DMS153 (cell line): ENCODE data around the gene ARRB2.
"Not testable (repeated sequence)": the region's sequence is repeated elsewhere in the genome, so short reads cannot be mapped to it uniquely, and the experiment has no call there.

Source experiments
- DNase-seq: peaks from one replicate; lab custom pipeline; 2025; lab: John Stamatoyannopoulos, UW

Gene ARRB2

DNA sequence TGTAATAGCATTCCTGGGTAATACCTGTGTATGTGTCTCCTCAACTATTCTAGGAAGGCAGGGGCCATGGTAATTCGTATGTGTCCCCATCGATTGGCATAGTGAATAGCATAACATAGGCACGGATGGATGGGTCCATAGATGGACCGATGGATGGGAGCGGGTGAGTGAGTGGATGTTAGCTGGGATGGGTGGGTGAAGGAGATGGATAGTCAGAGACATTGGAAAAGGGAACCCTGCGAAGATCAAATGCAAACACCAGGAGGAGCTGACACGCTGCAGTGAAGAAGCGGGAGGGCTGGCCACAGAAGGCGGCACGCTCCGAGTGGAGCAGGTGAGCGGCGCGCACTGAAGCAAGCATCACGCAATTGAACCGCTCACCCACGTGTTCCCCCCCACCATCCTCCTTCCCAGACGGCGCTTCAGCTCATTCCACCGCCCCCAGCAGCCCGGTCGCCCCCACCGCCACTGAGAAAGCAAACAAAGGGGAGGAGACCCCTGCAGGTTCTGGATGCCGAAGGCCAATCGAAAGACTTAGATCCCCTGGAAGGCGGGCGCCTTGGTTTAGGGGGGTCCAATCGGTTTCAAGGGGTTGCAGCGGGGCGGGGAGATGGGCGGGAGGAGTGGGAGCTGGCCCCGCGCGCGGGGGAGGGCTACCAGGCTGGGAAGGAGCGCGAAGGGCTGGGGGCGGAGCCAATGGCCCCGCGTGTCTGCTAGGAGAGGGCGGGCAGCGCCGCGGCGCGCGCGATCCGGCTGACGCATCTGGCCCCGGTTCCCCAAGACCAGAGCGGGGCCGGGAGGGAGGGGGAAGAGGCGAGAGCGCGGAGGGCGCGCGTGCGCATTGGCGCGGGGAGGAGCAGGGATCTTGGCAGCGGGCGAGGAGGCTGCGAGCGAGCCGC lies at the start of gene ARRB2:
ARRB2 (plus strand) TSS at position 839 of the 899 bp plus-strand sequence. CDS start 90 bp downstream, outside the sequence.
- DNase-seq: peak; percentile 87

DNA sequence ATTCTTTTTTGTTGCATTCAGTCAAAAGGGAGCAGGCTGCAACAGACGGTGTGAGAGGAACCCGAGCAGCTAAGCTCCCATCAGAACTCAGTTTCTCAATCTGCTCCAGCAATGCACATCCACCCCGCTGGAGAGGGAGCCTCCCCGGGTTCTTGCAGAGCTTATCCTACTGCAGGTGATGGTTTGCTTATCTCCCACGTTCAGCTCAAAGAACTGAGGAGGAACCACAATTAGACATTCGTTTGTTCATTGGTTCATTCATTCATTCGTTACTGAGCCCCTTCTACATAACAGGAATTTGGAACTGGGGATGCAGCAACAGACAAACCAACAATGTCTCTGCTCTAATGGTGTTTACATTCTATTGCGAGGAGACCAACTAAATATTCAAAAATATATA lies 46.7 kb upstream of the ARRB2 start:
- no peak for DNase-seq

- DNase-seq: no peak
Observed at GRCh38 chr17:4664230-4664629, 46.2 kb upstream of the ARRB2 start.

DNA sequence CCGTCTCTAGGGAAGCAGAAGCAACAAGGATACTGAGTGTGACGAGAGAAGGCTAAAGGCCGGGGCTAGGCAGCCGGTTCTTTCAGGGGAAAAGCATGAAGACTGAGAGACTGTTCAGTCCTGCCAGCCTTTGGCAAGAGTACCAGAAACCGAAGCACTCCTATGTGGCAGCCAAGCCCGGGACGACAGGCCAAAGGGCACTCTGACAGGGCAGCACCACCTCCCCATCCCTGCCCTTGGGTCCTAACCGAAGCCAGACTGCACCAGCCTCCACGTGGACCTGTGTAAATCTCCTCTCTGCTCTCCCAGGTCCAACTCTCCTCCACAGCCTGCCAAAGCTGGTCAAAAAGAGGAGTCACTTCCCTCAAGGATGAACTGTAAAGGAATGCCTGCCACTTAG lies 45.4 kb upstream of the ARRB2 start:
- no peak for DNase-seq

GRCh38 chr17:4666296-4666695 lies 44.1 kb upstream of the ARRB2 start:
- no peak for DNase-seq

- DNase-seq: no peak
Observed at GRCh38 chr17:4667166-4667565, 43.3 kb upstream of the ARRB2 start.

DNA sequence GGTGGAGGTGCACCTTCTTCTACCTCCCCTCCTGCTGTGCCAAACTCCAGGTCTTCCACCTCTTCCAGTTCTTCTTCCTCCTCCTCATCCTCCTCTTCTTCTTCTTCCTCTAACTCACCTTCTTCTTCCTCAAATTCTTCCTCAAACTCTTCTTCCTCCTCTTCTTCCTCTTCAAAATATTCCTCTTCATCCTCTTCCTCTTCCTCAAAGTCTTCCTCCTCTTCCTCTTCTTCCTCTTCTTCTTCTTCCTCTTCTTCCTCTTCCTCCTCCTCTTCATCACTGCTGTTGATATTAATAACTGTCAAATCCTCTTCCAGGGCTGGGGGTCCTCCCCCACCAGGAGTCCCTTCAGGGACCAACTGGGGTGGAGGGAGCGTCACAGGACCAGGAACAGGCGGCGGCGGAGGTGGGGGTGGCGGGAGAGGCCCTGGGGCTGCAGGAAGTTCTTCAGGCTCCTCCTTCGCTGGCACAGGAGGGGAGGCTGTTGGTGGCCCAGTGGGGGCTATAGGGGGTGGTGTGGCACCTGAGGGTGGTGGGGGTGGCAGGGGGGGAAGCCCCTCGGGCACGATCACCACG lies 38.3 kb upstream of the ARRB2 start:
- DNase-seq: no peak

GRCh38 chr17:4672751-4673150 lies 37.7 kb upstream of the ARRB2 start:
- DNase-seq: no peak

- DNase-seq: no peak
Observed at GRCh38 chr17:4673169-4673568, 37.3 kb upstream of the ARRB2 start.

DNA sequence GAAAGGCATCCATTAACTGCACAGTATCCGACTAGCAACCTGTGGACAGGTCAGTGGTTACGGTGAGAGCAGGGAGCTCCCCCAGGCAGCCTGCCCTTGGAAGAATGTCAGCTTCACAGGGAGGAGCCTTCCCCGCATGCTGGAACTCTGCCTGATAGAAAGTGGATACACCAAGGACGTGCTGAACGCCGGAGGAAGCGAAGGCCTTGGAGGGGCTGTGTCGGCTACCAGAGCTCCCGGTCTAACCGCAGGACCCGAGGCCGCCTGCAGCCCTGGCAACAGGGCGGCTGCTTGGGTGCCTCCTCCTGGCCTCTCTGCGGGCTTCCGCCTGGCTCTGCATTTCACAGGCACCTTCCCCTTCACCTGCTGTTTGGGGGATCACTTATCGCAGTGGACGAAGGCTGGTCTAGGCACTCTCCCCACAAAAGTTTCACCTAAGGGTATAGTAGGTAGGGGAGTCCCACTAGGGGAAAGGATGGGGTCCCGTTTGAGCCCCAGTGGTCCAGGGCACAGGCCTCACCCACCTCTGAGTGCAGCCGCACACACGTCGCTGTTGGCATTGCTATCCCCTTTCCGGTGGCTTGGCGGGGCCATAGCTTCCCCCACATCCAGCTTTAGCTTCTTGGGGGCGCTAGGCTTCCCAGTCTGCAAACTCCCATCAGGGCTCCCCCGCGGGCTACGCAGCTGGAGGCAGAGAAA lies 36.3 kb upstream of the ARRB2 start:
- DNase-seq: no peak

- no peak for DNase-seq
Observed at GRCh38 chr17:4674685-4674998, 35.8 kb upstream of the ARRB2 start.

GRCh38 chr17:4675791-4676190 lies 34.6 kb upstream of the ARRB2 start:
- no peak for DNase-seq

DNA sequence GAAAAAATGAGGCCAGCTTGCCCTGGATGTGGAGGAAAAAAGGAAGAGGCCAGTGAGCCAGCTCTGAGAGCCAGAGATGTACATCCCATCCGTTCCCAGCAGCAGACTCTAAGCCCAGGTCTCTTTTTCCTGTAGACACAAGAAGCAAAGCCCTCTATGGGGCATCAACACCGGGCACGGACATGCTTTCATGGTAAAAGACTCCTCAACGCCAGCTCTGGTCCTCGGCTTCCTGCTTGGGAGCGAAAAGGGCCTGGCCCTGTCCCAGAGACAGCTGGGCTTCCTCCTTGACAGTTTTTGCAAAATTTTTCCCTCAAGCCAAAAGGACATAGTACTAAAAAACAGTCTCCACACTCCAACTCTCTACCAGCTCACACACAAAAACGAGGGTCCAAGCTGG lies 33.6 kb upstream of the ARRB2 start:
- DNase-seq: no peak

DNA sequence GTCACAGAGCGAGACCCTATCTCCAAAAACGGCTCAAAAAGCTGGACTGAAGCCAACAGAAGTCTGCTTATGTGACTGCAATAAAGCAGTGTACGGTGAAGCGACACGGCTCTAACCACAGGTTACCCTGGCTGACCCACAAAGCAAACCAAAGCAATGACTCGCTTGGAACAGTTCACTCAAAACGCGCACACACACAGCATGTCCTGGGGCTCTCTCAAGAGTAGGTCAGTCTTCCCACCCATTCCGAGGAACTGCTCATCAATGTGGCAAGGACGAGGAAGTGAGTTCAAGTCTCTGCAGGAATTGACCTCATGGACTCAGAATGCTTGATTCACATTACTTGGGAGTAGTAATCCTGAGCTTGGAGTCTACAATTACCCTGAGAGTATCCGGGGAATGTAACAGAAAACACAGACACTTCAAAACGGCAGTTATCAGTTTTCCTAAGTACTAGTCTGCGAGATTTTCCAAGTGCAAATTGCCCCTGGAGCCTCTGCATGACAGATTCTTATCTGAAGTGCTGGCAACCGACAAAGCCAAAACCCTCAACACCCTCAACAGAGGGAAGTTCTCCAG lies 31.9 kb upstream of the ARRB2 start:
- no peak for DNase-seq

GRCh38 chr17:4679658-4680057 lies 30.8 kb upstream of the ARRB2 start:
- DNase-seq: no peak

DNA sequence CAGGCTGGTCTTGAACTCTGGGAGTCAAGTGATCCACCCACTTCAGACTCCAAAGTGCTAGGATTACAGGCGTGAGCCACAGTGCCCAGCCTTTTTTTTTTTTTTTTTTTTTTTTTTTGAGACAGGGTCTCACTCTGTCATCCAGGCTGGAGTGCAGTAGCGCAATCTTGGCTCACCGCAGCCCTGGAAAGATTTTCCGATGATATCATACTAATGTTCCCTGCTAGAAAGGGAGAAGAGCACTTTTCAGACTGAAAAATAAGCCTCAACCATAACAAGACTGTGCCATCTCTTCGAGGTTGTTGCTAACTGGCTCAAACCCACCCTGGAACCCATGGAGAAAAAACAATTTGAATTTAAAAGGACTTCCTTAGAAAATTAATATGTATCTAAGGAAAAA lies 26.7 kb upstream of the ARRB2 start:
- not testable (repeated sequence) for DNase-seq

DNA sequence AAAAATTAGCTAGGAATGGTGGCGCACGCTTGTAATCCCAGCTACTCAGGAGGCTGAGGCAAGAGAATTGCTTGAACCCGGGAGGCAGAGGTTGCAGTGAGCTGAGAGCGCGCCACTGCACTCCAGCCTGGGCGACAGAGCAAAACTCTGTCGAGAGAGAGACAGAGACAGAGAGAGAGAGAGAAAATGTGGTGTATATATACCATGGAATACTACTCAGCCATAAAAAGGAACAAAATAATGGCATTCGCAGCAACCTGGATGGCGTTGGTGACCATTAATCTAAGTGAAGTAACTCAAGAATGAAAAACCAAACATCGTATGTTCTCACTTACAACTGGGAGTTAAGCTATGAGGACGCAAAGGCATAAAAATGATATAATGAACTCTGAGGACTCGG lies 20.6 kb upstream of the ARRB2 start:
- not testable (repeated sequence) for DNase-seq

- DNase-seq: no peak
Observed at GRCh38 chr17:4690745-4691144, 19.7 kb upstream of the ARRB2 start.

GRCh38 chr17:4691686-4692085 lies 18.7 kb upstream of the ARRB2 start:
- no peak for DNase-seq

DNA sequence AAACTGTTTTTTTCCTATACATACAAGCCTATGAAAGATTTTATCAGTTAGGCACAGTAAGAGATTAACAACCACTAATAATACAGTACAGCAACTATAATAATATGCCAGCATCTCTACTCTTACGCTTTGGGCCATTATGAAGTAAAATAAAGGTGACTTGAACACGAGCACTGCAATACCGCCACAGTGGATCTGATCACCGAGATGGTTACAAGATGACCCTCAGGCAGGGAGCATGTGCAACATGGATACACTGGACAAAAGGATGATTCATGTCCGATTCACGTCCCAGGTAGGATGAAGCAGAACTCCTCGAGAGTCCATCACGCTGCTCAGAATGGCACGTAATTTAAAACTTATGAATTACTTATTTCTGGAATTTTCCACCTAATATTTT lies 17.0 kb upstream of the ARRB2 start:
- DNase-seq: no peak

GRCh38 chr17:4696437-4696805 lies 14.0 kb upstream of the ARRB2 start:
- no peak for DNase-seq

- DNase-seq: not testable (repeated sequence)
Observed at GRCh38 chr17:4699401-4700056, 10.9 kb upstream of the ARRB2 start.
